Glutamatergic neuron (in vitro differentiated cells): ENCODE data around the gene TNFRSF4. TPM values are rescaled to one million over a fixed set of nuclear protein-coding genes. Genes with fewer than 3 reads are reported as not detected.

Source experiments
- DNase-seq: peaks from one replicate; pipeline ENCODE4 v3.0.0; 2022
- H3K27ac Mint-ChIP-seq: one replicate; pipeline ENCODE4 v1.8.0; 2020; ENCODE audit warnings: mild to moderate bottlenecking, mixed read lengths, inconsistent platforms; ENCODE audit not compliant: unreplicated experiment
- H3K27me3 Mint-ChIP-seq: one replicate; pipeline ENCODE4 v1.8.0; 2020; ENCODE audit warnings: mild to moderate bottlenecking, moderate library complexity, mixed read lengths, inconsistent platforms; ENCODE audit not compliant: unreplicated experiment
- H3K36me3 Mint-ChIP-seq: one replicate; pipeline ENCODE4 v1.8.0; 2020; ENCODE audit warnings: mild to moderate bottlenecking, mixed read lengths, inconsistent platforms; ENCODE audit not compliant: unreplicated experiment
- H3K4me1 Mint-ChIP-seq: one replicate; pipeline ENCODE4 v1.8.0; 2020; ENCODE audit warnings: mild to moderate bottlenecking, low read depth, mixed read lengths, inconsistent platforms; ENCODE audit not compliant: unreplicated experiment
- H3K4me3 Mint-ChIP-seq: one replicate; pipeline ENCODE4 v1.8.0; 2020; ENCODE audit warnings: mild to moderate bottlenecking, mixed read lengths, inconsistent platforms; ENCODE audit not compliant: unreplicated experiment
- H3K9me3 Mint-ChIP-seq: one replicate; pipeline ENCODE4 v1.8.0; 2020; ENCODE audit warnings: mild to moderate bottlenecking, moderate library complexity, mixed read lengths, inconsistent platforms; ENCODE audit not compliant: unreplicated experiment
- CTCF ChIP-seq: fragments of 200-600 bp; sonication (generic); IDR thresholded peaks from one replicate; pipeline ENCODE4 v1.5.0; 2021; ENCODE audit not compliant: partially characterized antibody, unreplicated experiment
- total RNA-seq: library from RNA; stranded (reverse); fragmentation: NEBNext Ultra II Directional; extraction: Animal tissue kit (Norgen Biotek cat#: 25700); gene quantifications from one replicate; pipeline ENCODE4 v1.2.1, GENCODE V29; 2021; ENCODE audit not compliant: unreplicated experiment

The TNFRSF4 gene
- total RNA-seq, 1 donor from 2014 or later, result 0.29 TPM

- peak overlapping the region; percentile 43 for H3K27ac Mint-ChIP-seq
- H3K4me1 Mint-ChIP-seq, result peaks cover 4% of the 10 kb centered on the region
- peaks cover 28% of the 10 kb centered on the region for H3K9me3 Mint-ChIP-seq
- no peak for TF ChIP-seq CTCF
- no peaks in the 10 kb centered on the region for H3K36me3 Mint-ChIP-seq
- DNase-seq, result no peak
- peak overlapping the region; percentile 38 for H3K4me3 Mint-ChIP-seq
- peaks cover 24% of the 10 kb centered on the region for H3K27me3 Mint-ChIP-seq
Measured at GRCh38 chr1:1175221-1176062, 38.5 kb downstream of the TNFRSF4 start.

GRCh38 chr1:1173793-1174415 is 40.0 kb downstream of the TNFRSF4 start, which contains the start of gene TTLL10:
TSS of gene TTLL10 (plus strand) at chr1:1173880. CDS start at chr1:1179216, 5,336 bp downstream.
- H3K4me1 Mint-ChIP-seq, result peaks cover 4% of the 10 kb centered on the region
- no peak within 1 kb of the TSS for H3K4me3 Mint-ChIP-seq
- peak; percentile 35 for DNase-seq
- TF ChIP-seq CTCF, result no peak
- no peak within 1 kb of the TSS for H3K27ac Mint-ChIP-seq
- H3K36me3 Mint-ChIP-seq, result no peaks in the 10 kb centered on the region
- peaks cover 35% of the 10 kb centered on the region for H3K9me3 Mint-ChIP-seq
- H3K27me3 Mint-ChIP-seq, result peaks cover 31% of the 10 kb centered on the region

GRCh38 chr1:1173061-1173792 is 40.7 kb downstream of the TNFRSF4 start:
- H3K4me1 Mint-ChIP-seq, result peaks cover 4% of the 10 kb centered on the region
- no peak overlapping the region for H3K27ac Mint-ChIP-seq
- H3K27me3 Mint-ChIP-seq, result peaks cover 31% of the 10 kb centered on the region
- H3K36me3 Mint-ChIP-seq, result no peaks in the 10 kb centered on the region
- H3K9me3 Mint-ChIP-seq, result peaks cover 35% of the 10 kb centered on the region
- TF ChIP-seq CTCF, result no peak
- DNase-seq, result peak; percentile 17
- no peak overlapping the region for H3K4me3 Mint-ChIP-seq

GRCh38 chr1:1171546-1172340 is 42.2 kb downstream of the TNFRSF4 start:
- no peak for DNase-seq
- Mint-ChIP-seq H3K4me1 (peaks cover under 1% of the 10 kb centered on the region), H3K27ac (peak overlapping the region; percentile 6), H3K4me3 (peak overlapping the region; percentile 50), H3K27me3 (peaks cover 24% of the 10 kb centered on the region), H3K9me3 (peaks cover 30% of the 10 kb centered on the region), H3K36me3 (no peaks in the 10 kb centered on the region)
- TF ChIP-seq CTCF, result no peak
